Adrenal gland (tissue), 12 donors: ENCODE data around the gene OR51B5. TPM values are rescaled to one million over a fixed set of nuclear protein-coding genes. Genes with fewer than 3 reads are reported as not detected.
"Not testable (repeated sequence)": the region's sequence is repeated elsewhere in the genome, so short reads cannot be mapped to it uniquely, and the experiment has no call there.

Experiments
- DNase-seq, 7 donors: peaks; one replicate each; pipeline ENCODE4 v3.0.0-alpha.2; 2019 to 2020
- H3K27ac ChIP-seq, 5 donors: fragments of 200-600 bp; sonication (generic) in 4 of 5; 1 replicate in 3 of 5; 2 replicates in 2 of 5; pipeline versions ENCODE4 v1.5.1 to v1.8.0; 2016 to 2020; ENCODE audit warnings: mild to moderate bottlenecking in 1 of 5
- H3K27me3 ChIP-seq: fragments of 200-600 bp; 2 replicates; pipeline ENCODE4 v1.8.0; 2021
- H3K36me3 ChIP-seq, 2 donors: fragments of 200-600 bp; replicated peaks in 1 of 2; 1 replicate in 1 of 2; 2 replicates in 1 of 2; pipeline versions ENCODE4 v1.5.1 to v1.8.0; 2018 to 2022
- H3K4me1 ChIP-seq, 2 donors: fragments of 200-600 bp; replicated peaks in 1 of 2; 1 replicate in 1 of 2; 2 replicates in 1 of 2; pipeline versions ENCODE4 v1.5.1 to v1.8.0; 2018 to 2021
- H3K4me3 ChIP-seq, 4 donors: fragments of 200-600 bp; sonication (generic) in 3 of 4; one replicate each; pipeline ENCODE4 v1.5.1; 2016 to 2018
- H3K9me3 ChIP-seq, 3 donors: fragments of 200-600 bp; sonication (generic) in 1 of 3; replicated peaks in 1 of 3; 1 replicate in 2 of 3; 2 replicates in 1 of 3; pipeline versions ENCODE4 v1.5.1 to v1.8.0; 2016 to 2021
- POLR2A ChIP-seq, 2 donors: fragments of 450-650 bp; IDR thresholded peaks; one replicate each; pipeline ENCODE4 v1.6.1; 2017; ENCODE audit warnings: antibody characterized with exemption in 2 of 2, mild to moderate bottlenecking in 2 of 2, moderate library complexity in 1 of 2
- WGBS, 4 donors: extraction: QIAGEN DNeasy Blood & Tissue Kit in 2 of 4; methylation state at CpG; one replicate each; pipeline versions ENCODE4 v1.1.5 to v1.1.7; 2013 to 2017; 5-methylcytosine and 5-hydroxymethylcytosine counted together
- intact Hi-C, 2 donors: fragments of 100-400 bp; cut with DNase I; formaldehyde crosslinking; loops; one replicate each; pipeline versions ENCODE4 v1.14.1 to v1.15.0; 2022 to 2023
- polyA plus RNA-seq, 3 donors: library from polyadenylated mRNA; stranded (reverse); fragments of 200-250 nt in 2 of 3; fragments of 350-450 nt in 1 of 3; fragmentation: Illumina TruSeq in 1 of 3; extraction: RNeasy Lipid Tissue Mini Kit (QIAGEN cat#74804) in 1 of 3; gene quantifications; one replicate each; pipeline ENCODE4 v1.2.3, GENCODE V29; 2013 to 2014
- total RNA-seq, 9 donors: library from RNA; depleted of rRNA in 4 of 9; stranded (reverse); fragments of >200 nt in 4 of 9; fragments of 120-200 nt in 1 of 9; fragmentation: NEBNext Ultra II Directional in 1 of 9; extraction: Animal tissue kit (Norgen Biotek cat#: 25700) in 1 of 9; gene quantifications; one replicate each; pipeline versions ENCODE4 v1.1.0 to v1.2.4, GENCODE V29; 2013 to 2023
- TF ChIP-seq, protein P1 (sequence below), 6 experiments: fragments of 450-650 bp in 4 of 6; fragments of 200-600 bp in 2 of 6; sonication (generic) in 1 of 6; IDR thresholded peaks; 1 replicate in 5 of 6; 2 replicates in 1 of 6; pipeline versions ENCODE4 v1.5.1 to v1.8.0; 2016 to 2021; ENCODE audit warnings: antibody characterized with exemption in 6 of 6, mild to moderate bottlenecking in 2 of 6, moderate library complexity in 1 of 6
- donor health status: healthy with polysubstance abuse.
- donor health status: Bipolar disorder and iron deficiency.
- donor health status: DM: yes; HTN: yes; CAD: no.
- donor health status: DM: no; HTN: no; CAD: no.
- donor health status: DM: no; HTN: no; CAD: no.
- donor health status: DM: yes; HTN: yes; CAD: no.

The OR51B5 gene
- total and polyA plus RNA-seq, 12 donors = 0.16 to 2.9 (median 0.46) TPM; not detected in 4

GRCh38 chr11:5317292-5317691 is 26.0 kb downstream of the OR51B5 start:
- H3K27ac ChIP-seq = no peak overlapping the region
- WGBS, 4 donors = 64 to 80% (median 66%) methylated on average over 5 of the region's 5 CpGs
- no peak overlapping the region for H3K4me3 ChIP-seq
- H3K9me3 ChIP-seq = no peaks in the 10 kb centered on the region
- no peaks in the 10 kb centered on the region for H3K27me3 ChIP-seq
- no peaks in the 10 kb centered on the region for H3K36me3 ChIP-seq
- no peak for TF ChIP-seq POLR2A (IDR thresholded peaks at IDR 0.05)
- TF ChIP-seq, protein P1, sequence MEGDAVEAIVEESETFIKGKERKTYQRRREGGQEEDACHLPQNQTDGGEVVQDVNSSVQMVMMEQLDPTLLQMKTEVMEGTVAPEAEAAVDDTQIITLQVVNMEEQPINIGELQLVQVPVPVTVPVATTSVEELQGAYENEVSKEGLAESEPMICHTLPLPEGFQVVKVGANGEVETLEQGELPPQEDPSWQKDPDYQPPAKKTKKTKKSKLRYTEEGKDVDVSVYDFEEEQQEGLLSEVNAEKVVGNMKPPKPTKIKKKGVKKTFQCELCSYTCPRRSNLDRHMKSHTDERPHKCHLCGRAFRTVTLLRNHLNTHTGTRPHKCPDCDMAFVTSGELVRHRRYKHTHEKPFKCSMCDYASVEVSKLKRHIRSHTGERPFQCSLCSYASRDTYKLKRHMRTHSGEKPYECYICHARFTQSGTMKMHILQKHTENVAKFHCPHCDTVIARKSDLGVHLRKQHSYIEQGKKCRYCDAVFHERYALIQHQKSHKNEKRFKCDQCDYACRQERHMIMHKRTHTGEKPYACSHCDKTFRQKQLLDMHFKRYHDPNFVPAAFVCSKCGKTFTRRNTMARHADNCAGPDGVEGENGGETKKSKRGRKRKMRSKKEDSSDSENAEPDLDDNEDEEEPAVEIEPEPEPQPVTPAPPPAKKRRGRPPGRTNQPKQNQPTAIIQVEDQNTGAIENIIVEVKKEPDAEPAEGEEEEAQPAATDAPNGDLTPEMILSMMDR (IDR thresholded peaks at IDR 0.05) = no peak
- H3K4me1 ChIP-seq = no peaks in the 10 kb centered on the region
- intact Hi-C loops = no loop called here
- no peak for DNase-seq

GRCh38 chr11:5313326-5314023 is 29.8 kb downstream of the OR51B5 start:
- H3K4me1 ChIP-seq, intact Hi-C loops, H3K9me3 ChIP-seq, H3K27me3 ChIP-seq, DNase-seq, H3K27ac ChIP-seq, H3K36me3 ChIP-seq, H3K4me3 ChIP-seq: not testable (repeated sequence)
- 71 to 80% (median 77%) methylated on average over 3 of the region's 3 CpGs for WGBS, 4 donors

GRCh38 chr11:5310423-5310822 is 32.9 kb downstream of the OR51B5 start:
- Histone ChIP-seq H3K9me3 (no peaks in the 10 kb centered on the region), H3K4me3 (no peak overlapping the region), H3K27me3 (no peaks in the 10 kb centered on the region), H3K36me3 (no peaks in the 10 kb centered on the region), H3K4me1 (no peaks in the 10 kb centered on the region), H3K27ac (no peak overlapping the region)
- intact Hi-C loops = no loop called here
- no peak for DNase-seq
- 90 to 95% (median 94%) methylated on average over 1 of the region's 1 CpG for WGBS, 4 donors
- no peak for TF ChIP-seq POLR2A (IDR thresholded peaks at IDR 0.05)
- TF ChIP-seq, protein P1 (IDR thresholded peaks at IDR 0.05) = no peak

- Histone ChIP-seq H3K27ac (no peak overlapping the region), H3K9me3 (no peaks in the 10 kb centered on the region), H3K27me3 (no peaks in the 10 kb centered on the region), H3K36me3 (no peaks in the 10 kb centered on the region), H3K4me3 (no peak overlapping the region), H3K4me1 (no peaks in the 10 kb centered on the region)
- intact Hi-C loops = no loop called here
- no peak for DNase-seq
- WGBS, 4 donors = 77 to 85% (median 81%) methylated on average over 2 of the region's 2 CpGs
- TF ChIP-seq, protein P1 (IDR thresholded peaks at IDR 0.05) = no peak
- no peak for TF ChIP-seq POLR2A (IDR thresholded peaks at IDR 0.05)
These were observed 35.9 kb downstream of the OR51B5 start for GRCh38 chr11:5307256-5308019.
